HG03432 (cell line): Measurements from ENCODE around the gene THRA.
A peak's percentile ranks its signal among the peaks of the same experiment; 100 is the strongest.

Experiments
- ATAC-seq: cut with Tn5 transposase; IDR thresholded peaks from one replicate; pipeline ENCODE4 v1.9.1; 2021; ENCODE audit warnings: mild to moderate bottlenecking, moderate library complexity; ENCODE audit not compliant: unreplicated experiment

THRA gene

GRCh38 chr17:40062329-40063186 lies at the start of gene THRA:
THRA (plus strand) TSS chr17:40062965; CDS start chr17:40074489, 11,524 bp downstream.
- peak; percentile 77 for ATAC-seq

DNA sequence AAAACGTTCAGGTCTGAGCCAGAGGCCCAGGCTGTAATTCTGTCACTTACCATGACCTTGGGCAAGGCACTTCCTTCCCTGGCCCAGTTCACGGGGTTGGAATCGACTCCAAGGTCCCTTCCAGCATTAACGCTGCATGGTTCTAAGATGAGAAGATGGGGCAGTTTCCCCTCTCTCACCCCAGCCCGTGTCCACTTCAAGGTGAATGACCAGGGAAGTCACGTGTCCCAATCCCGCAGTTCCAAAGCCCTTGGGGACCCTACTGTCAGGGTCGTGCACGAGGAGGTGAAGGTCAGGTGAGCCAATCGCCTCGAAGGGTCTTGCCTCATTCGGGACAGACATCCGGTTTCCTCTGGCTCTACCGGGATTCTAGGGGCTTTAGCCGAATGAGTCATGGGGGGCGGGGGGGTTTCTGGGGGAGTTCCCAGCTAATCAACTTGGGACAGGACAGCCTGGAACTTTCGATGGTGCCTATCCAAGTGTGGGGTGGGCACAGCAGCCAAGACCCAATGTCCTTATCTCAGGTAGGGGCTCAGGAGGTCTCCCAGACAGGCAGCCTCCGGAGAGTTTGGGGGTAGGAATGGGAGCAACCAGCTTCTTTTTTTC lies 48.3 kb upstream of the THRA start:
- ATAC-seq = no peak

GRCh38 chr17:40015005-40015997 lies 47.5 kb upstream of the THRA start, which contains the start of gene CSF3:
CSF3 (plus strand) TSS chr17:40015440; CDS start chr17:40015475, 35 bp downstream.
- no peak for ATAC-seq

DNA sequence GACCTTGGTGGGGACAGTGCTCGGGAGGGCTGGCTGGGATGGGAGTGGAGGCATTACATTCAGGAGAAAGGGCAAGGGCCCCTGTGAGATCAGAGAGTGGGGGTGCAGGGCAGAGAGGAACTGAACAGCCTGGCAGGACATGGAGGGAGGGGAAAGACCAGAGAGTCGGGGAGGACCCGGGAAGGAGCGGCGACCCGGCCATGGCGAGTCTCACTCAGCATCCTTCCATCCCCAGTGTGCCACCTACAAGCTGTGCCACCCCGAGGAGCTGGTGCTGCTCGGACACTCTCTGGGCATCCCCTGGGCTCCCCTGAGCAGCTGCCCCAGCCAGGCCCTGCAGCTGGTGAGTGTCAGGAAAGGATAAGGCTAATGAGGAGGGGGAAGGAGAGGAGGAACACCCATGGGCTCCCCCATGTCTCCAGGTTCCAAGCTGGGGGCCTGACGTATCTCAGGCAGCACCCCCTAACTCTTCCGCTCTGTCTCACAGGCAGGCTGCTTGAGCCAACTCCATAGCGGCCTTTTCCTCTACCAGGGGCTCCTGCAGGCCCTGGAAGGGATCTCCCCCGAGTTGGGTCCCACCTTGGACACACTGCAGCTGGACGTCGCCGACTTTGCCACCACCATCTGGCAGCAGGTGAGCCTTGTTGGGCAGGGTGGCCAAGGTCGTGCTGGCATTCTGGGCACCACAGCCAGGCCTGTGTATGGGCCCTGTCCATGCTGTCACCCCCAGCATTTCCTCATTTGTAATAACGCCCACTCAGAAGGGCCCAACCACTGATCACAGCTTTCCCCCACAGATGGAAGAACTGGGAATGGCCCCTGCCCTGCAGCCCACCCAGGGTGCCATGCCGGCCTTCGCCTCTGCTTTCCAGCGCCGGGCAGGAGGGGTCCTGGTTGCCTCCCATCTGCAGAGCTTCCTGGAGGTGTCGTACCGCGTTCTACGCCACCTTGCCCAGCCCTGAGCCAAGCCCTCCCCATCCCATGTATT lies 46.5 kb upstream of the THRA start:
- no peak for ATAC-seq

- ATAC-seq = no peak
Observed at GRCh38 chr17:40017422-40018080, 45.2 kb upstream of the THRA start.

GRCh38 chr17:40018211-40019121 lies 44.3 kb upstream of the THRA start:
- ATAC-seq = no peak

GRCh38 chr17:40019140-40019991 lies 43.4 kb upstream of the THRA start:
- ATAC-seq = no peak

GRCh38 chr17:40020146-40020545 lies 42.6 kb upstream of the THRA start:
- ATAC-seq = no peak

GRCh38 chr17:40021451-40021971 lies 41.3 kb upstream of the THRA start:
- ATAC-seq = no peak

DNA sequence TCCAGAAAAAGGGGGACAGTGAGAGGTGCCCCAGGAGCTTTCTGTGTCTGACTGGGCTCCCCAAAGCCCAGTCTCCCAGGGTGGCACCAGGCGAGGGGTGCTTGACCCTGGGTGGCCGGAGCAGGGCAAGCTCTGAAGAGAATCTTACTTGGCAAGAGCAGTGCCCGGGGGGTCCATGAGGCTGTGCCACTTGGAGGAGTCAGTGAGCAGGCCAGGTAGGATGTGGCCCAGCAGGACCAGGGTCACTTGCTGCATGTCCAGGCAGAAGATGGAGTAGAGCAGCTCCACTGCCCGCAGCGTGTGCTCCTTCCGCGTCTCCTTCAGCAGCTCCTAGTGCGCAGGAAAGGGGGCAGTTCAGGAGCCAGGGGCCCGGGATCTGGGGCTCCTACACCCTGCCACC lies 40.3 kb upstream of the THRA start:
- ATAC-seq = no peak

- ATAC-seq = no peak
Observed at GRCh38 chr17:40022961-40023541, 39.7 kb upstream of the THRA start.

- ATAC-seq = no peak
Observed at GRCh38 chr17:40023590-40024292, 39.0 kb upstream of the THRA start.

- no peak for ATAC-seq
Observed at GRCh38 chr17:40024901-40025300, 37.9 kb upstream of the THRA start.

- no peak for ATAC-seq
Observed at GRCh38 chr17:40025559-40025958, 37.2 kb upstream of the THRA start.

DNA sequence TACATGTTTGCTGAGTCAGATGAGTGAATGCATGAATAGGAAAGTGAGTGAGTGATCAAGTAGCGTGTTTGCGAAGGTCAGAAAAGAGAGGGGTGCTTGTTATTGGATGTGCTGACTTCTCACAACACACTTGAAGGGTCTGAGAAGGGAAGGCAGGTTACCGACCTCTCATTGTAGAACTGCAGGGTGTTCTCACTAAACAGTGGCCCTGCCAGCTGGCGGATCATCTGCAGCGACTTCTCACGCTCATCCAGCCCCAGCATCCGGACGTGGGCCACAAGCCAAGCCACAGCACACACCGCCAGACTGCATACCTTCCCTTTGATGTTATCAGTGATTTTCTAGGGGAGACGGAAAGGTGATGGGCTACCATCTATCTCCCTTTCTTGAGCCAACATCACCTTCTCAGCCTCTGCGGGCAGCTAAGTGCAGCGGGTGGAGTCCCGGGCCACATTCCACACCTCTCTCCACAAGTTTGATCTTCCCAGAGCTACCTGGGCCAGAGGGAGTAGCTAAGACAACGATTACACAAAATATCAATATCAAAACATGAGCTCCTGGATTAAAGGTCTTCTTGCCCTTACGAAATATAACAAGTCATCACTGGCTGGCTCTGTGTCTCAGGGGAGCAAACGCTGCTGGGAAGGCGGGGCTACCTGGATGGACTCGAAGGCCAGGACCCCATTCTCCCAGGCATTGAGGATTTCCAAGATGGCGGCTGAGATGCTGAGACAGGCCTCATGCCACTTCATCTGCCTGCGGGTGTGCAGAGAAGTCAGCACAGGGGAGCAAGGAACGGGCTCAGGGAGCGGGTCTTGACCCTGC lies 36.6 kb upstream of the THRA start:
- ATAC-seq = no peak
